T47D (cell line): ENCODE results near the gene COL23A1.

Experiments
- DNase-seq, 2 experiments: peaks; one replicate each; pipeline versions ENCODE4 v3.0.0 to v3.0.0-alpha.2; 2011 to 2012; ENCODE audit warnings: low read depth in 1 of 2, low spot score in 1 of 2
- JUND ChIP-seq: IDR thresholded peaks from 2 replicates; pipeline ENCODE4 v1.6.1; 2012; ENCODE audit warnings: low read depth
- in situ Hi-C: cut with HindIII; loops from 2 replicates; pipeline ENCODE4 v1.10.0; 2016; ENCODE audit warnings: low sequenced_read_pairs, low pct_unique_long_range_greater_than_20kb

Gene COL23A1

DNA sequence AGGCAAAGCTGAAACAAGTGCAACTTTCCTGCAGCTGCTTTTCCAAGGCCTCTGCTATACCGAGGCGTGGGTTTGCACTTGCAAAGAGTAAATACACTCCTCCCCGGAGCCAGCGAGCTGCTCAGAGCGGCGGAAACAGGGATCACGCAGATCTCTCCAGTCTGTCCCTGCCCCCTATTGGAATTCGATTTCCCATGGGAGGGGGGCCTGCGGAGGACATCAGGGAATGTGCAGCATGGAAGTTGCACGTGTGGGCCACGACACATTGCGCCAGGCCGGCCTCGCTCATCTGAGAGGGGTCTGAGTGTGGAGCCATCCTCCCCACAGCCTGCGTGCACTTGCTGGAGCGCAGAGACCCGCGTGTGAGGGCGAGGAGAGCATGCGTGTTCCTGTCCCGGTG, 253.3 kb downstream of the COL23A1 start:
- in situ Hi-C loops, result no loop called here
- no peak for TF ChIP-seq JUND
- DNase-seq, result no peak

GRCh38 chr5:178335302-178336030, 254.7 kb downstream of the COL23A1 start:
- no peak for TF ChIP-seq JUND
- in situ Hi-C loops, result no loop called here
- DNase-seq, result no peak

- no peak for DNase-seq
- TF ChIP-seq JUND, result no peak
- in situ Hi-C loops, result no loop called here
These were observed 255.3 kb downstream of the COL23A1 start for GRCh38 chr5:178334861-178335260.

GRCh38 chr5:178333821-178334481, 256.2 kb downstream of the COL23A1 start:
- no peak for DNase-seq
- in situ Hi-C loops, result no loop called here

GRCh38 chr5:178332210-178332641, 258.0 kb downstream of the COL23A1 start:
- no peak for TF ChIP-seq JUND
- no peak for DNase-seq
- in situ Hi-C loops, result no loop called here

More at GRCh38 chr5:178333821-178334481, 256.2 kb downstream of the COL23A1 start:
- TF ChIP-seq JUND, result no peak

- in situ Hi-C loops, result no loop called here
- no peak for TF ChIP-seq JUND
- DNase-seq, result no peak
These were observed 258.6 kb downstream of the COL23A1 start for GRCh38 chr5:178331491-178331996.

DNA sequence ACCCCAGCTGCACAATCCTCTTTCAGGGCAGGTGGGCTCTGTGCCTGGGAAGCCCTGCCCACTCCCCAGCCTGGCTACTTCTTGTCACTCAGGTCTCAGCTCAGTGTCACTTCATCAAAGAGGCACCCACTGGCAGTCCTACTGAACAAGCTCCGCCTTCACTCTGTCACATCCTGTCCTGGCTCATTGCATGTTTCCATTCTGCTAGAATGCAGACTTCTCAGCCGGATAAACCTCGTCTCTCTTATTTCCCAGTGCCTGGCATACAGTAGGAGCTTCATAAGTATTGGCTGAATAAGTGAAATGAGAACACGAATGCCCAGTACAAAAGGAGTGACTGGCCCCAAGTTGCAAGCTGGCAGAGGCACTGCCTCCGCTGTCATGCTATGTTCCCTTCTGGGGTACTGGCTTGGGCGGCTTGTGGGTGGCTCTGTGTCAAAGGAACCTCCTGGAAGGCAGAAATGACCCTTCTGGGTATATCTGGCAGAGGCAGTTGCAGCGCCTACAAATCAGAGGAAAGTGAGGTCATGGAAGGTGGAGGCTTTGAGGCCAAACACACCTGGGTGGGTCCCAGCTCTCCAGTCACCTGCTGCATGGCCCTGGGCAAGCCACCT, 259.3 kb downstream of the COL23A1 start:
- TF ChIP-seq JUND, result no peak
- DNase-seq, result no peak
- in situ Hi-C loops, result no loop called here

- in situ Hi-C loops, result no loop called here
- TF ChIP-seq JUND, result no peak
- DNase-seq, result no peak
These were observed 261.1 kb downstream of the COL23A1 start for GRCh38 chr5:178328826-178329730.

DNA sequence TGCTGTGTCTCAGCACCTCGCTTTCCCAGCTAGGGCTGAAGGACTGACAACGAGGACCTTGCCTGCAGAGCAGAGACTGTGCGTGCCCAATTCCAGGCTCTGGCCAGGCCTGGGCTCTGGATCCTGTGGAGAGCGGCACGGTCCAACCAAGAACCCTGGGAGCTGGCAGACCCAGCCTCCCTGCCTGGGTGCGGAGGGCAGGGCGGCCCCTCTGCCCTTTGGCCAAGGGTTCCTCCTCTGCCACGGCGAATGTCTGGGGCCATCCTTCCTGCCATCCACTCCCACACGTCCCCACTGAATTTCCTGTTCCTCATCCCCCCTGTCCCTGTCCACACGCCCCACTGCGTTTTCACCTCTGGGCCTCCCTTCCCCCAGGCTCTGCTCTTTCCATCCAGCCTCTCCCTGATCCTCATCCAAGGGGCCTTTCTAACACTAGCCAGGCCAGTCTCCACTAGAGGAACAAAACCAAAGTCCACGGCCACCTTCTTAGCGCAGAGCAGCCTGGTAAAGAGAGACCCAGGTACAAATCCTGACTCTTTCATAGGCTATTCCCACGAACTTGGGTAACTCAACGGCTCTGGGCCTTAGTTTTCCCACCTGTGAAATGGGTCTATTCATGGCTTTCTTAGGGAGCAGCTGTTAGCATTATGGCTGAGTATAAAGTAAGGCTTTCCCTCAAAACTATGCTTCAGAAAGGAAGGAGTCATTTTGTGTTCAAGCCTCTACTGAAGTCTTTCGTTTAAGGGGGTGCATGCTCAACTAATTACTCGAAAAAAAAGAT, 262.1 kb downstream of the COL23A1 start:
- DNase-seq, result no peak
- in situ Hi-C loops, result no loop called here
- no peak for TF ChIP-seq JUND

DNA sequence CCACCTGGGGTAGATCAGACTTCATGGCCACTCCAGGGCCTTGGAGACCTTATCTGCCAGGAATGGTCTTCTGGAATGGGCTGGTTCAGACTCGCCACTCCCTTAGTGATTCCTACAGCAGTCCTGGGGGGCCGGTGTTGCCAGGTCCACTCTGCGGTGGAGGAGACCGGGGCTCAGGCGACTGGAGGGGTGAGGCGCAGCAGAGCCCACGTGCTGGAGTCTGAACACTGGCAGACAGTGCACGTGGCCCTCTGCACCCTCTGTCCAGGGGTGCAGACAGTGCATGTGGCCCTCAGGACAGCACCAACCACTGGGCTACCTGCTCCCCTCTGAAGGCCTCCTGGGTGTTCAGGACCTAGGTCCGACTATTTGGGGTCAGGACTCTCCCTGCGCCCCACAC, 262.7 kb downstream of the COL23A1 start:
- DNase-seq, result no peak
- no peak for TF ChIP-seq JUND
- in situ Hi-C loops, result no loop called here

DNA sequence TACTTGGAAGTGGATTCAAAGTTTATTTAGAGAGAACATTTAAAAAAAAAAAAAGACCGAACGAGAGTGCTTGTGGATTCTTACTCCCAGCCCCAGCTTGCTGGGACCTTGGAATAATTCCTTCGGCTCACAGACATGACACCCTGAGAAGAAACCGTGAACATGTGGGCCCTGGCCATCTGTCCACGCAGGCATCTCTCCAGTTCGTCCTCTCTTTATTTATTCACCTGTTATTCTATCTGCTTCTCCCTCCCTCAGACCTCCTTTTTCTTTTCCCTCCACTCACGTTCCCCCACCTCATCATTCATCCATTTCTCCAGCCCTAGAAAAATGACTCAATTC, 263.8 kb downstream of the COL23A1 start:
- in situ Hi-C loops, result no loop called here
- DNase-seq, result no peak
- TF ChIP-seq JUND, result no peak
